Cardiac muscle cell (in vitro differentiated cells and primary cell): ENCODE measurements around the gene ATPAF1. TPM values are rescaled to one million over a fixed set of nuclear protein-coding genes. Genes with fewer than 3 reads are reported as not detected.
"Not testable (repeated sequence)": the region's sequence is repeated elsewhere in the genome, so short reads cannot be mapped to it uniquely, and the experiment has no call there.

Source experiments
- DNase-seq, 2 donors: peaks; one replicate each; pipeline versions ENCODE4 v3.0.0 to v3.0.0-alpha.2; 2010 to 2017; ENCODE audit warnings: low read depth in 1 of 2, low spot score in 1 of 2
- H3K27ac ChIP-seq: fragments of 200-600 bp; sonication (generic); 2 replicates; pipeline ENCODE4 v1.5.1; 2016
- H3K27me3 ChIP-seq: fragments of 200-600 bp; sonication (generic); 2 replicates; pipeline ENCODE4 v1.6.0; 2016; ENCODE audit warnings: control low read depth
- H3K36me3 ChIP-seq: fragments of 200-600 bp; sonication (generic); 2 replicates; pipeline ENCODE4 v1.5.1; 2016; ENCODE audit warnings: control low read depth
- H3K4me1 ChIP-seq: fragments of 200-600 bp; sonication (generic); 2 replicates; pipeline ENCODE4 v1.8.1; 2017; ENCODE audit warnings: low read depth, mild to moderate bottlenecking, mixed run types
- H3K4me3 ChIP-seq: fragments of 200-600 bp; sonication (generic); 2 replicates; pipeline ENCODE4 v1.5.1; 2016; ENCODE audit warnings: mild to moderate bottlenecking
- H3K9me3 ChIP-seq: fragments of 200-600 bp; sonication (generic); 2 replicates; pipeline ENCODE4 v1.5.1; 2017; ENCODE audit warnings: low read depth, mild to moderate bottlenecking, control low read depth
- CTCF ChIP-seq: IDR thresholded peaks from 2 replicates; pipeline ENCODE4 v1.5.1; 2012; ENCODE audit warnings: low read depth, mild to moderate bottlenecking, low read length
- polyA plus RNA-seq: library from polyadenylated mRNA; unstranded; fragments of >200 nt; fragmentation: Nextera tagmentation; extraction: Ambion mirVana; gene quantifications from 2 replicates; pipeline ENCODE4 v1.2.1, GENCODE V29; 2016
- total RNA-seq: library from RNA; depleted of rRNA; stranded (reverse); fragments of >200 nt; gene quantifications from 2 replicates; pipeline ENCODE4 v1.2.3, GENCODE V29; 2016

ATPAF1 gene
- total and polyA plus RNA-seq, 2 experiments from 2014 or later, result 83.6 to 120 TPM

GRCh38 chr1:46672696-46673095 is 4.5 kb upstream of the ATPAF1 start:
- Histone ChIP-seq H3K27ac (peak overlapping the region; percentile 59), H3K9me3 (no peaks in the 10 kb centered on the region)

GRCh38 chr1:46671554-46671953 is 3.4 kb upstream of the ATPAF1 start, which contains the start of gene TEX38:
TSS of gene TEX38 (plus strand) at chr1:46671854. CDS start at chr1:46671935, 81 bp downstream.
- no peak within 1 kb of the TSS for H3K4me3 ChIP-seq
- H3K27ac ChIP-seq, result peak within 1 kb of the TSS; percentile 59
- DNase-seq, result no peak
- H3K9me3 ChIP-seq, result no peaks in the 10 kb centered on the region
- H3K36me3 ChIP-seq, result peaks cover 5% of the 10 kb centered on the region
- no peaks in the 10 kb centered on the region for H3K27me3 ChIP-seq
- H3K4me1 ChIP-seq, result peaks cover 3% of the 10 kb centered on the region
- TF ChIP-seq CTCF, result no peak

More at GRCh38 chr1:46672696-46673095, 4.5 kb upstream of the ATPAF1 start:
- Histone ChIP-seq H3K4me3 (no peak overlapping the region), H3K4me1 (peaks cover 3% of the 10 kb centered on the region), H3K36me3 (peaks cover 6% of the 10 kb centered on the region), H3K27me3 (no peaks in the 10 kb centered on the region)
- no peak for TF ChIP-seq CTCF
- peak in 1 of 2 donors; percentile 22 for DNase-seq

GRCh38 chr1:46670134-46670533 is 2.0 kb upstream of the ATPAF1 start:
- H3K4me1 ChIP-seq, result peaks cover 3% of the 10 kb centered on the region
- no peak for DNase-seq
- H3K27me3 ChIP-seq, result no peaks in the 10 kb centered on the region
- no peak overlapping the region for H3K4me3 ChIP-seq
- peaks cover 3% of the 10 kb centered on the region for H3K36me3 ChIP-seq
- no peak for TF ChIP-seq CTCF
- no peaks in the 10 kb centered on the region for H3K9me3 ChIP-seq
- no peak overlapping the region for H3K27ac ChIP-seq

DNA sequence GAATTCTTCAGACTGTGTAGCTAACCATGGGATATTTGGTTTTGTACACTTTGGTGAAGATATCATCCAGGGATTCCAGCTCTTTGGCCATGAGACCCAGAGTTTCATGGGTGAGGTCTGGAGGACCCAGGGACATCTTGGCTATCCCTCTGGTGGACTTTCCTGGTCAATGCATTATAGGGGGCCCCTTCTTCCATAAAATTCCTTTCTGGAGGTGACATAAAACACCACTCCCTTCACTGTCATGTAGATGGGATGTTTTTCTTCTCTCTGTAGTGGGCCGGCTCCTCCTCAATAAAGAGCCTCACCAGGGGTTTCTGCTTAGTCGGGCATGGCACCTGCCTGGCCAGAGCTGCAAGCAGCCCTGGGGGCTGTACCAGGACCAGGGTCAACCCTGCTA is 2.2 kb downstream of the ATPAF1 start:
- Histone ChIP-seq H3K4me3 (no peak overlapping the region), H3K9me3 (no peaks in the 10 kb centered on the region), H3K36me3 (peaks cover 18% of the 10 kb centered on the region), H3K27ac (no peak overlapping the region), H3K4me1 (no peaks in the 10 kb centered on the region), H3K27me3 (no peaks in the 10 kb centered on the region)
- DNase-seq, result no peak
- TF ChIP-seq CTCF, result no peak

DNA sequence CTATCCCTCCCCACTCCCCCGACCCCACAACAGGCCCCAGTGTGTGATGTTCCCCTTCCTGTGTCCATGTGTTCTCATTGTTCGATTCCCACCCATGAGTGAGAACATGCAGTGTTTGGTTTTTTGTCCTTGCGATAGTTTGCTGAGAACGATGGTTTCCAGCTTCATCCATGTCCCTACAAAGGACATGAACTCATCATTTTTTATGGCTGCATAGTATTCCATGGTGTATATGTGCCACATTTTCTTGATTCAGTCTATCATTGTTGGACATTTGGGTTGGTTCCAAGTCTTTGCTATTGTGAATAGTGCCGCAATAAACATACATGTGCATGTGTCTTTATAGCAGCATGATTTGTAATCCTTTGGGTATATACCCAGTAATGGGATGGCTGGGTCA is 5.2 kb downstream of the ATPAF1 start:
- peaks cover 22% of the 10 kb centered on the region for H3K36me3 ChIP-seq
- not testable (repeated sequence) for DNase-seq, H3K4me1 ChIP-seq, H3K9me3 ChIP-seq, H3K27me3 ChIP-seq, H3K4me3 ChIP-seq, H3K27ac ChIP-seq

- H3K4me3 ChIP-seq, H3K9me3 ChIP-seq, H3K27ac ChIP-seq, DNase-seq, H3K4me1 ChIP-seq, H3K27me3 ChIP-seq: not testable (repeated sequence)
- peaks cover 33% of the 10 kb centered on the region for H3K36me3 ChIP-seq
Observed at GRCh38 chr1:46660116-46660515, 8.0 kb downstream of the ATPAF1 start.

- no peaks in the 10 kb centered on the region for H3K4me1 ChIP-seq
- no peaks in the 10 kb centered on the region for H3K9me3 ChIP-seq
- H3K27ac ChIP-seq, result no peak overlapping the region
- no peak for DNase-seq
- peaks cover 29% of the 10 kb centered on the region for H3K36me3 ChIP-seq
- no peaks in the 10 kb centered on the region for H3K27me3 ChIP-seq
- TF ChIP-seq CTCF, result no peak
- H3K4me3 ChIP-seq, result no peak overlapping the region
Observed at GRCh38 chr1:46659307-46659870, 8.8 kb downstream of the ATPAF1 start.
